ENCODE measurements around the gene CDKL1. TPM values are rescaled to one million over a fixed set of nuclear protein-coding genes. Genes with fewer than 3 reads are reported as not detected.
"Not testable (repeated sequence)": the region's sequence is repeated elsewhere in the genome, so short reads cannot be mapped to it uniquely, and the experiment has no call there.

Gene CDKL1
- polyA plus RNA-seq, 1 experiment: 2.5 TPM

DNA sequence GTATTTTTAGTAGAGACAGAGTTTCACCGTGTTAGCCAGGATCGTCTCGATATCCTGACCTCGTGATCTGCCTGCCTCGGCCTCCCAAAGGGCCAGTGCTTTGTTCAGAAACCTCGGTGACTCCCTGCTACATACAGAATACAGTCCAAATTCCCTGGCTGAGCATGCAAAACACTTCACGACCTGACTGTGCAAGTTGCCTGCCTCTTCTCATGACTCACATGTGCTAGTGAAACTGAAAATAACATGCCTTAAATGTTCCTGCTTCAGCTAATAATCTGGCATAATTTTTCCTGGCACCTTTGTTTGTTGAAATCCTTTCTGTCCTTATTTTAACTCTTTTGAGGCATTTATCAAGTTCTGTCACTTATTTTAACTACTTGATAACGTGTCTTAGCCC is 76.4 kb downstream of the CDKL1 start:
- no peak for DNase-seq (ENCODE audit: low read depth)
- no peaks in the 10 kb centered on the region; the same call in 1 of the 2 replicates for H3K36me3 ChIP-seq (ENCODE audit: control insufficient read depth, insufficient read depth, low read length)
- H3K27me3 ChIP-seq (ENCODE audit: control insufficient read depth, insufficient read depth, low read length): no peaks in the 10 kb centered on the region
- H3K4me3 ChIP-seq (ENCODE audit: low read depth, low read length): no peak overlapping the region
- POLR2A ChIA-PET: interaction anchor here (0.6 kb wide), 1 partner anchor 8 kb away, joined by 5 read pairs; the partner anchor contains the start of genes DMAC2L and L2HGDH
- TF ChIP-seq CTCF (IDR thresholded peaks at IDR 0.05; ENCODE audit: insufficient read depth, low read depth, low read length): no peak
- CTCF ChIA-PET: interaction anchor here (0.8 to 4.6 kb wide), 26 partner anchors 8 to 456 kb away, joined by 3 to 43 read pairs (median 4); partner anchors contain the start of genes ATL1, DMAC2L, L2HGDH and MAP4K5

- CTCF ChIA-PET: interaction anchor here (0.9 to 4.6 kb wide), 14 partner anchors 8 to 456 kb away, joined by 3 to 43 read pairs (median 6); partner anchors contain the start of genes DMAC2L, L2HGDH and MAP4K5
- Histone ChIP-seq H3K4me3 (ENCODE audit: low read depth, low read length) (no peak overlapping the region), H3K27me3 (ENCODE audit: control insufficient read depth, insufficient read depth, low read length) (no peaks in the 10 kb centered on the region), H3K36me3 (ENCODE audit: control insufficient read depth, insufficient read depth, low read length) (no peaks in the 10 kb centered on the region; the same call in 1 of the 2 replicates)
- DNase-seq (ENCODE audit: low read depth): no peak
- POLR2A ChIA-PET: no interaction called here
- TF ChIP-seq CTCF (IDR thresholded peaks at IDR 0.05; ENCODE audit: insufficient read depth, low read depth, low read length): no peak
Observed at GRCh38 chr14:50319721-50320120, 77.0 kb downstream of the CDKL1 start.

GRCh38 chr14:50319293-50319692 is 77.4 kb downstream of the CDKL1 start:
- Histone ChIP-seq H3K4me3 (ENCODE audit: low read depth, low read length) (no peak overlapping the region), H3K27me3 (ENCODE audit: control insufficient read depth, insufficient read depth, low read length) (no peaks in the 10 kb centered on the region), H3K36me3 (ENCODE audit: control insufficient read depth, insufficient read depth, low read length) (no peaks in the 10 kb centered on the region)
- no peak for TF ChIP-seq CTCF (IDR thresholded peaks at IDR 0.05; ENCODE audit: insufficient read depth, low read depth, low read length)
- no peak for DNase-seq (ENCODE audit: low read depth)
- CTCF ChIA-PET: interaction anchor here (1.5 to 4.6 kb wide), 6 partner anchors 11 to 220 kb away, joined by 4 to 43 read pairs (median 16); partner anchors contain the start of gene MAP4K5
- POLR2A ChIA-PET: interaction anchor here (0.6 kb wide), 1 partner anchor 17 kb away, joined by 4 read pairs; no protein-coding TSS in a partner anchor

- DNase-seq (ENCODE audit: low read depth): no peak
- Histone ChIP-seq H3K4me3 (ENCODE audit: low read depth, low read length) (no peak overlapping the region), H3K36me3 (ENCODE audit: control insufficient read depth, insufficient read depth, low read length) (no peaks in the 10 kb centered on the region), H3K27me3 (ENCODE audit: control insufficient read depth, insufficient read depth, low read length) (no peaks in the 10 kb centered on the region)
- POLR2A ChIA-PET: no interaction called here
- TF ChIP-seq CTCF (IDR thresholded peaks at IDR 0.05; ENCODE audit: insufficient read depth, low read depth, low read length): peak; percentile 75
- CTCF ChIA-PET: interaction anchor here (0.7 to 4.6 kb wide), 10 partner anchors 9 to 321 kb away, joined by 3 to 43 read pairs (median 4); partner anchors contain the start of gene MAP4K5
Observed at GRCh38 chr14:50318031-50318626, 78.6 kb downstream of the CDKL1 start.

GRCh38 chr14:50314098-50314497 is 82.6 kb downstream of the CDKL1 start:
- H3K27me3 ChIP-seq (ENCODE audit: control insufficient read depth, insufficient read depth, low read length); DNase-seq (ENCODE audit: low read depth); CTCF ChIA-PET; H3K4me3 ChIP-seq (ENCODE audit: low read depth, low read length); POLR2A ChIA-PET; H3K36me3 ChIP-seq (ENCODE audit: control insufficient read depth, insufficient read depth, low read length): not testable (repeated sequence)
